ENCODE data around the gene CDK5. TPM values are rescaled to one million over a fixed set of nuclear protein-coding genes. Genes with fewer than 3 reads are reported as not detected.

The CDK5 gene
- total and polyA plus RNA-seq, 10 of the 15 experiments (the other 5 are each of a cell fraction or from before 2014, with no cell fraction given), result 1.5 to 33.4 (median 21.6) TPM

DNA sequence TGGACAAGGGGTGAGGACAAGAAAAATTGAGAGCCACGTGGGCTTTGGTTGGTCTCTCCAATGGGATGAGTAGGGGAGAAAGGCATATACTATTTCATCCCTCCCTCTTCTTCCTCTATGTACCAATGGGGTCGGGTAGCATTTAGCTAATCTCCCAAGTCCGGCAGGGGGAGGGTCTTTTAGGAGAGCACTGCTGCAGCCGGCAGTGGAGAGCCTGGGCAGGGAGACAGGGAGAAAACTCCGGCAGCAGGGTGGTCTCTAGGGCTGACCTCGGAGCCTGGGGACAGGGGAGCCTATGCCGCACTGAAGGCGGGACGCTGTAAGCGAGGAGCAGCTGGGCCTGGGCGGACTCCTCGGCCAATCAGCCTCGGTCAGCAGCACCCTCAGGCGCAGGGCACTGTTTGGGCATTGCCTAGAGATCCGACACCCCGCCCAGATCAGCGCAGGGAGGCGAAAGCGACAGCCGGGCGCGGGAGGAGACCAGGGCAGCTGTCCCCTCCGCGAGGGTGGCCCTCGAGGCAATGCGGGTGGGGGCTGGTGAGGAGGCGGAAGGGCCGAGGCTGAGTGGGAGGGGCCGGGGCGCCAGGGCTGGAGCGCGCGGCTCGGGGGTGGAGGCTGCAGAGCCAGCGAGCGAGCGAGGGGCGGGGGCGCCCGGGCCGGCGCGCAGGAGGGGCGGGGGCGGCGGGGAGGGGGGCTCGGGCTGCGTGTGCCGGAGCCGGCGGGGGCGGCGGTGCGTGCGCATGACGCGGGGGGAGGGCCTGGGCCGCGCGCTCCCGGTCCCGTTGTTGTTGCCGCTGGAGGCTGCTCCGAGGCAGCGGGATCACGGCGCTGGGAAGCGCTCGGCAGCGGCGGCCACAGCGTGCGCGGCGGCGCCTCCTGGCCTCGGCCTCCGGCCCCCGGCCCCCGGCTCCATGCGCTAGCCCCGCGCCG lies 28.3 kb upstream of the CDK5 start, which contains the start of gene AGAP3 (continued):
- TF ChIP-seq, protein P1, sequence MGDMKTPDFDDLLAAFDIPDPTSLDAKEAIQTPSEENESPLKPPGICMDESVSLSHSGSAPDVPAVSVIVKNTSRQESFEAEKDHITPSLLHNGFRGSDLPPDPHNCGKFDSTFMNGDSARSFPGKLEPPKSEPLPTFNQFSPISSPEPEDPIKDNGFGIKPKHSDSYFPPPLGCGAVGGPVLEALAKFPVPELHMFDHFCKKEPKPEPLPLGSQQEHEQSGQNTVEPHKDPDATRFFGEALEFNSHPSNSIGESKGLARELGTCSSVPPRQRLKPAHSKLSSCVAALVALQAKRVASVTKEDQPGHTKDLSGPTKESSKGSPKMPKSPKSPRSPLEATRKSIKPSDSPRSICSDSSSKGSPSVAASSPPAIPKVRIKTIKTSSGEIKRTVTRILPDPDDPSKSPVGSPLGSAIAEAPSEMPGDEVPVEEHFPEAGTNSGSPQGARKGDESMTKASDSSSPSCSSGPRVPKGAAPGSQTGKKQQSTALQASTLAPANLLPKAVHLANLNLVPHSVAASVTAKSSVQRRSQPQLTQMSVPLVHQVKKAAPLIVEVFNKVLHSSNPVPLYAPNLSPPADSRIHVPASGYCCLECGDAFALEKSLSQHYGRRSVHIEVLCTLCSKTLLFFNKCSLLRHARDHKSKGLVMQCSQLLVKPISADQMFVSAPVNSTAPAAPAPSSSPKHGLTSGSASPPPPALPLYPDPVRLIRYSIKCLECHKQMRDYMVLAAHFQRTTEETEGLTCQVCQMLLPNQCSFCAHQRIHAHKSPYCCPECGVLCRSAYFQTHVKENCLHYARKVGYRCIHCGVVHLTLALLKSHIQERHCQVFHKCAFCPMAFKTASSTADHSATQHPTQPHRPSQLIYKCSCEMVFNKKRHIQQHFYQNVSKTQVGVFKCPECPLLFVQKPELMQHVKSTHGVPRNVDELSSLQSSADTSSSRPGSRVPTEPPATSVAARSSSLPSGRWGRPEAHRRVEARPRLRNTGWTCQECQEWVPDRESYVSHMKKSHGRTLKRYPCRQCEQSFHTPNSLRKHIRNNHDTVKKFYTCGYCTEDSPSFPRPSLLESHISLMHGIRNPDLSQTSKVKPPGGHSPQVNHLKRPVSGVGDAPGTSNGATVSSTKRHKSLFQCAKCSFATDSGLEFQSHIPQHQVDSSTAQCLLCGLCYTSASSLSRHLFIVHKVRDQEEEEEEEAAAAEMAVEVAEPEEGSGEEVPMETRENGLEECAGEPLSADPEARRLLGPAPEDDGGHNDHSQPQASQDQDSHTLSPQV (IDR thresholded peaks at IDR 0.05), result no peak
- TF ChIP-seq, protein P2, sequence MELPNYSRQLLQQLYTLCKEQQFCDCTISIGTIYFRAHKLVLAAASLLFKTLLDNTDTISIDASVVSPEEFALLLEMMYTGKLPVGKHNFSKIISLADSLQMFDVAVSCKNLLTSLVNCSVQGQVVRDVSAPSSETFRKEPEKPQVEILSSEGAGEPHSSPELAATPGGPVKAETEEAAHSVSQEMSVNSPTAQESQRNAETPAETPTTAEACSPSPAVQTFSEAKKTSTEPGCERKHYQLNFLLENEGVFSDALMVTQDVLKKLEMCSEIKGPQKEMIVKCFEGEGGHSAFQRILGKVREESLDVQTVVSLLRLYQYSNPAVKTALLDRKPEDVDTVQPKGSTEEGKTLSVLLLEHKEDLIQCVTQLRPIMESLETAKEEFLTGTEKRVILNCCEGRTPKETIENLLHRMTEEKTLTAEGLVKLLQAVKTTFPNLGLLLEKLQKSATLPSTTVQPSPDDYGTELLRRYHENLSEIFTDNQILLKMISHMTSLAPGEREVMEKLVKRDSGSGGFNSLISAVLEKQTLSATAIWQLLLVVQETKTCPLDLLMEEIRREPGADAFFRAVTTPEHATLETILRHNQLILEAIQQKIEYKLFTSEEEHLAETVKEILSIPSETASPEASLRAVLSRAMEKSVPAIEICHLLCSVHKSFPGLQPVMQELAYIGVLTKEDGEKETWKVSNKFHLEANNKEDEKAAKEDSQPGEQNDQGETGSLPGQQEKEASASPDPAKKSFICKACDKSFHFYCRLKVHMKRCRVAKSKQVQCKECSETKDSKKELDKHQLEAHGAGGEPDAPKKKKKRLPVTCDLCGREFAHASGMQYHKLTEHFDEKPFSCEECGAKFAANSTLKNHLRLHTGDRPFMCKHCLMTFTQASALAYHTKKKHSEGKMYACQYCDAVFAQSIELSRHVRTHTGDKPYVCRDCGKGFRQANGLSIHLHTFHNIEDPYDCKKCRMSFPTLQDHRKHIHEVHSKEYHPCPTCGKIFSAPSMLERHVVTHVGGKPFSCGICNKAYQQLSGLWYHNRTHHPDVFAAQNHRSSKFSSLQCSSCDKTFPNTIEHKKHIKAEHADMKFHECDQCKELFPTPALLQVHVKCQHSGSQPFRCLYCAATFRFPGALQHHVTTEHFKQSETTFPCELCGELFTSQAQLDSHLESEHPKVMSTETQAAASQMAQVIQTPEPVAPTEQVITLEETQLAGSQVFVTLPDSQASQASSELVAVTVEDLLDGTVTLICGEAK (IDR thresholded peaks at IDR 0.05; ENCODE audit: borderline replicate concordance), result no peak
- TF ChIP-seq SIX5 (IDR thresholded peaks at IDR 0.05; ENCODE audit: low read depth, low read length, severe bottlenecking), result no peak
- TF ChIP-seq CHD1 (IDR thresholded peaks at IDR 0.05; ENCODE audit: low read depth, low read length), result no peak
- TF ChIP-seq SUZ12 (IDR thresholded peaks at IDR 0.05; ENCODE audit: unreplicated experiment), result no peak
- TF ChIP-seq GATAD2B (conservative IDR thresholded peaks at IDR 0.05; ENCODE audit: low read depth), result peak; percentile 45; the same call in 1 of the 2 replicates
- TF ChIP-seq, protein P3, sequence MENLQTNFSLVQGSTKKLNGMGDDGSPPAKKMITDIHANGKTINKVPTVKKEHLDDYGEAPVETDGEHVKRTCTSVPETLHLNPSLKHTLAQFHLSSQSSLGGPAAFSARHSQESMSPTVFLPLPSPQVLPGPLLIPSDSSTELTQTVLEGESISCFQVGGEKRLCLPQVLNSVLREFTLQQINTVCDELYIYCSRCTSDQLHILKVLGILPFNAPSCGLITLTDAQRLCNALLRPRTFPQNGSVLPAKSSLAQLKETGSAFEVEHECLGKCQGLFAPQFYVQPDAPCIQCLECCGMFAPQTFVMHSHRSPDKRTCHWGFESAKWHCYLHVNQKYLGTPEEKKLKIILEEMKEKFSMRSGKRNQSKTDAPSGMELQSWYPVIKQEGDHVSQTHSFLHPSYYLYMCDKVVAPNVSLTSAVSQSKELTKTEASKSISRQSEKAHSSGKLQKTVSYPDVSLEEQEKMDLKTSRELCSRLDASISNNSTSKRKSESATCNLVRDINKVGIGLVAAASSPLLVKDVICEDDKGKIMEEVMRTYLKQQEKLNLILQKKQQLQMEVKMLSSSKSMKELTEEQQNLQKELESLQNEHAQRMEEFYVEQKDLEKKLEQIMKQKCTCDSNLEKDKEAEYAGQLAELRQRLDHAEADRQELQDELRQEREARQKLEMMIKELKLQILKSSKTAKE (IDR thresholded peaks at IDR 0.05; ENCODE audit: low read depth, poor library complexity, severe bottlenecking), result no peak
- TF ChIP-seq, protein P4, sequence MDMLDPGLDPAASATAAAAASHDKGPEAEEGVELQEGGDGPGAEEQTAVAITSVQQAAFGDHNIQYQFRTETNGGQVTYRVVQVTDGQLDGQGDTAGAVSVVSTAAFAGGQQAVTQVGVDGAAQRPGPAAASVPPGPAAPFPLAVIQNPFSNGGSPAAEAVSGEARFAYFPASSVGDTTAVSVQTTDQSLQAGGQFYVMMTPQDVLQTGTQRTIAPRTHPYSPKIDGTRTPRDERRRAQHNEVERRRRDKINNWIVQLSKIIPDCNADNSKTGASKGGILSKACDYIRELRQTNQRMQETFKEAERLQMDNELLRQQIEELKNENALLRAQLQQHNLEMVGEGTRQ (IDR thresholded peaks at IDR 0.05; ENCODE audit: borderline replicate concordance, low read depth, low read length), result no peak
- TF ChIP-seq IKZF1 (conservative IDR thresholded peaks at IDR 0.05), result peak; percentile 48; the same call in 1 of the 2 replicates
- TF ChIP-seq BHLHE40 (IDR thresholded peaks at IDR 0.05; ENCODE audit: borderline replicate concordance in 1 of 2, low read depth in 2 of 2, low read length in 1 of 2), result peak in 1 of 2 experiments; percentile 53; a peak in 1 of 4 replicates
- TF ChIP-seq, protein P5, sequence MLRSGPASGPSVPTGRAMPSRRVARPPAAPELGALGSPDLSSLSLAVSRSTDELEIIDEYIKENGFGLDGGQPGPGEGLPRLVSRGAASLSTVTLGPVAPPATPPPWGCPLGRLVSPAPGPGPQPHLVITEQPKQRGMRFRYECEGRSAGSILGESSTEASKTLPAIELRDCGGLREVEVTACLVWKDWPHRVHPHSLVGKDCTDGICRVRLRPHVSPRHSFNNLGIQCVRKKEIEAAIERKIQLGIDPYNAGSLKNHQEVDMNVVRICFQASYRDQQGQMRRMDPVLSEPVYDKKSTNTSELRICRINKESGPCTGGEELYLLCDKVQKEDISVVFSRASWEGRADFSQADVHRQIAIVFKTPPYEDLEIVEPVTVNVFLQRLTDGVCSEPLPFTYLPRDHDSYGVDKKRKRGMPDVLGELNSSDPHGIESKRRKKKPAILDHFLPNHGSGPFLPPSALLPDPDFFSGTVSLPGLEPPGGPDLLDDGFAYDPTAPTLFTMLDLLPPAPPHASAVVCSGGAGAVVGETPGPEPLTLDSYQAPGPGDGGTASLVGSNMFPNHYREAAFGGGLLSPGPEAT (IDR thresholded peaks at IDR 0.05; ENCODE audit: low read depth), result no peak
- no peak for TF ChIP-seq FOS (IDR thresholded peaks at IDR 0.05; ENCODE audit: borderline replicate concordance, extremely low read depth, insufficient read length)
- TF ChIP-seq FOXK2 (IDR thresholded peaks at IDR 0.05), result no peak
- no peak for TF ChIP-seq MEF2B (IDR thresholded peaks at IDR 0.05; ENCODE audit: partially characterized antibody, poor library complexity, severe bottlenecking)
